Thymus (tissue), 11 donors: ENCODE data around the gene HELLS. TPM values are rescaled to one million over a fixed set of nuclear protein-coding genes. Genes with fewer than 3 reads are reported as not detected.

Experiments
- DNase-seq, 9 donors: peaks; one replicate each; pipeline ENCODE4 v3.0.0-alpha.2; 2013; ENCODE audit warnings: low spot score in 9 of 9, low read depth in 6 of 9, missing footprints in 1 of 9
- H3K27ac ChIP-seq, 2 donors: one replicate each; pipeline ENCODE4 v1.5.1; 2013; ENCODE audit warnings: control low read depth in 1 of 2, low read depth in 1 of 2, low read length in 1 of 2, mild to moderate bottlenecking in 1 of 2, moderate library complexity in 1 of 2
- H3K27me3 ChIP-seq, 2 donors: one replicate each; pipeline ENCODE4 v1.5.1; 2013; ENCODE audit warnings: low read length in 1 of 2; ENCODE audit not compliant: control insufficient read depth in 2 of 2, insufficient read depth in 1 of 2
- H3K36me3 ChIP-seq, 2 donors: one replicate each; pipeline ENCODE4 v1.5.1; 2013; ENCODE audit warnings: low read length in 1 of 2, mild to moderate bottlenecking in 1 of 2, moderate library complexity in 1 of 2; ENCODE audit not compliant: control insufficient read depth in 2 of 2, insufficient read depth in 2 of 2
- H3K4me1 ChIP-seq, 2 donors: one replicate each; pipeline ENCODE4 v1.5.1; 2013; ENCODE audit warnings: low read length in 2 of 2; ENCODE audit not compliant: control insufficient read depth in 2 of 2, insufficient read depth in 2 of 2
- H3K4me3 ChIP-seq, 2 donors: one replicate each; pipeline ENCODE4 v1.5.1; 2013; ENCODE audit warnings: low read length in 2 of 2, control low read depth in 1 of 2, mild to moderate bottlenecking in 1 of 2
- H3K9me3 ChIP-seq, 2 donors: one replicate each; pipeline ENCODE4 v1.5.1; 2013; ENCODE audit warnings: low read length in 1 of 2, mild to moderate bottlenecking in 1 of 2; ENCODE audit not compliant: control insufficient read depth in 2 of 2, insufficient read depth in 1 of 2
- WGBS: extraction: QIAGEN DNeasy Blood & Tissue Kit; methylation state at CpG from one replicate; pipeline ENCODE4 v1.1.7; 2013; 5-methylcytosine and 5-hydroxymethylcytosine counted together
- polyA plus RNA-seq: library from polyadenylated mRNA; stranded (reverse); fragments of 200-250 nt; gene quantifications from one replicate; pipeline ENCODE4 v1.2.3, GENCODE V29; 2013
- total RNA-seq: library from RNA; stranded (reverse); fragments of 120-200 nt; gene quantifications from one replicate; pipeline ENCODE4 v1.2.4, GENCODE V29; 2013
- donor health status: healthy.

Gene HELLS
- total and polyA plus RNA-seq, 2 donors: 8.5 to 46.0 TPM

DNA sequence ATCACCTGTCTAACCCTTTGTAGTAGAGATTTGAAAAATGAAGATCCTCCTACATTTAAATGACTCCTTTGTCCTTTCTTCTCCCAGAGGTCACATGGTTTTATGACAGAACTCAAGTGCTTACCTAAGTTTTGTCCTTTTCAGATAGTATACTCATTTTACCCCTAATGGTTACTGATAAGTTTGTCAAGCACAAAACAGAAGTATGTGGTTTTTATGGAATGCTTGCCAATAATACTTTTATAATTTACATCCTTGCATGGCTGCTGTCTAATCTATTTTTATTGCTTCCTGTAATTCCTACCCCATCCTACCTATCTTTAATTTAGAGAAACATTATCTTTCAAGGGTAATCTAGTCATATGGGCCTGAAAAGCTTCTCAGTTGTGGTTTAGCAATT, 37.5 kb downstream of the HELLS start:
- DNase-seq: no peak
- no peaks in the 10 kb centered on the region for H3K27me3 ChIP-seq
- H3K9me3 ChIP-seq: no peaks in the 10 kb centered on the region
- no peak overlapping the region for H3K27ac ChIP-seq
- peaks cover 7 to 12% of the 10 kb centered on the region in 2 donors for H3K36me3 ChIP-seq
- H3K4me3 ChIP-seq: no peak overlapping the region
- H3K4me1 ChIP-seq: no peaks in the 10 kb centered on the region

GRCh38 chr10:94591461-94592205, 46.0 kb downstream of the HELLS start:
- Histone ChIP-seq H3K27me3 (no peaks in the 10 kb centered on the region), H3K9me3 (no peaks in the 10 kb centered on the region)

DNA sequence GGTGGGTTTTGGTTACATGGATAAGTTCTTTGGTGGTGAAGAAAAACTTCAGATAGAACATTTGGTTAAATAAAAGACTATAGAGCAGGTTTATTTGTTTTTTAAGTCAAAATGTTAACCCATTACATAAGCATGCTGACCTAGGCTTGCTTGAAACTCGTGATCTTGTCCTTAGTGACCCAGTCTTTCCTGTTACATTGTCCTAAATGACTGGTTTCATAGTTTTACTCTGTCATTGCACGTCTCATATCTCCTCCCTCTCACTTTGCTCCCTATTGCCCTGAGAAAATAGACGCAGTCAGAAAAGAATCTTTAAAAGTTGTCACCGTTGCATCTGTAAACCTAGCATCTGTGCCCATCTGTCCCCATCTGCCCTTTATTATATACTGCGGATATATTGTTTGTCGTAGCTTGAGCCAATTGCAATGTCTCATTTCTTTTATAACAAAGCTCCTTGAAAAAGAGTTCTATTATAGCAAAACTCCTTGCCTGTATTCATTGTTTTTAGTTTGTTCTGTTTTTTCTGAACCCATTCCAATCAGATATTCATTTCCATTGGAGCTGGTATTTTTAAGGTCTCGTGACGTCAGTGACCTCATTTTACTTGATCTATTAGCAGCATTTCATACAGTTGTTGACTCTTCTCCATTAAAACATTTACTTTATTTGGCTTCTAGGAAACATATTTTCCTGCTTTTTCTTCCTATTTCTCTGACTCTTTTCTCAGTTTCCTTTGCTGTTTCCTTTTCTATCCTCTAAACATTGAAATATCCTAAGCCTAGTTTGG, 57.3 kb downstream of the HELLS start:
- H3K4me3 ChIP-seq: no peak overlapping the region
- H3K27ac ChIP-seq: no peak overlapping the region
- peaks cover 6 to 30% of the 10 kb centered on the region in 2 donors for H3K36me3 ChIP-seq
- whole genome bisulfite sequencing: 98% methylated on average over 8 of the region's 8 CpGs
- no peak for DNase-seq
- no peaks in the 10 kb centered on the region for H3K4me1 ChIP-seq
- H3K9me3 ChIP-seq: no peaks in the 10 kb centered on the region
- no peaks in the 10 kb centered on the region for H3K27me3 ChIP-seq

More at GRCh38 chr10:94591461-94592205, 46.0 kb downstream of the HELLS start:
- Histone ChIP-seq H3K27ac (no peak overlapping the region), H3K4me3 (no peak overlapping the region), H3K4me1 (no peaks in the 10 kb centered on the region), H3K36me3 (peaks cover 7 to 44% of the 10 kb centered on the region in 2 donors)
- DNase-seq: no peak
- WGBS: 93% methylated on average over 1 of the region's 1 CpG

DNA sequence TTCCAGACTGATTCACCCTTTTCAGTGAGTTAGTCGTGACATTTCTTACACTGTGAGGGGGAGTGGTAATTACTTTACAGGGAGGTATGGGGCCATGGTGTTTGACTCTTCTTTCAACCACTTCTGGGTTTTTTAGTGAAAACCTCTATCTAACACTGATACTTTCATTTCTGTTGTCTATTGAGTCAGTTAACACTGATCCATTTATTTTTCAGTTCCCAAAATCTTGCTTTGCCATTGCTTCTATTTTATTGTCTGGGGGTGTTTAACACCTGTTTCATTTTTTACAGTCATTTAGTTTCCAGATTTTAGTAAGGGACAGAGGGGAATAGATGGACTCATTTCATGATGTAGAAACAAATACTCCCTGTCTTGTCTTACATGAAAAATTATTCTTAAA, 61.5 kb downstream of the HELLS start:
- no peak for DNase-seq
- H3K36me3 ChIP-seq: peaks cover 3 to 23% of the 10 kb centered on the region in 2 donors
- H3K27ac ChIP-seq: no peak overlapping the region
- H3K4me3 ChIP-seq: no peak overlapping the region
- no peaks in the 10 kb centered on the region for H3K27me3 ChIP-seq
- no peaks in the 10 kb centered on the region for H3K4me1 ChIP-seq
- H3K9me3 ChIP-seq: no peaks in the 10 kb centered on the region
- 92% methylated on average over 1 of the region's 1 CpG for WGBS

GRCh38 chr10:94608559-94608958, 63.0 kb downstream of the HELLS start:
- H3K27me3 ChIP-seq: no peaks in the 10 kb centered on the region
- H3K9me3 ChIP-seq: no peaks in the 10 kb centered on the region
- no peak for DNase-seq
- H3K4me1 ChIP-seq: no peaks in the 10 kb centered on the region
- WGBS: 96% methylated on average over 4 of the region's 4 CpGs
- no peak overlapping the region for H3K4me3 ChIP-seq
- H3K27ac ChIP-seq: no peak overlapping the region
- H3K36me3 ChIP-seq: peaks cover 3 to 12% of the 10 kb centered on the region in 2 donors

DNA sequence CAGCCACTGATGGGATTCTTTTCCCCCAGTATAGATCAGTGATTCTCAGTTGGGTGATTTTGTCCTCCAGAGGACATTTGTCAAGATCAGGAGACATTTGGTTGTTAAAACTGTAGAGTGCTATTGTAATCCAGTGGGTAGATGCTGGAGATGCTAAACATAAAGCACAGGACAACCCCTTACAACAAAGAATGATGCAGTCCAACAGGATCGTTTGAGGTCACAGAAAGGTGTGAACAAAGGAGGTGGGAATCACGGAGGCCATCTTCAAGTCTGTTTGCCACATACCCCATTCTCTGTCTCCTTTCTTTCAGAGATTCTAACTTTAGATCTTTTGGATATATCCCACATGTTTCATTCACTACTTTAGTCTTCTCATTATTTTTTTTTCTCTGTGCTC, 69.0 kb downstream of the HELLS start:
- Histone ChIP-seq H3K36me3 (peaks cover 0 to 8% of the 10 kb centered on the region in 2 donors), H3K9me3 (no peaks in the 10 kb centered on the region), H3K27me3 (no peaks in the 10 kb centered on the region), H3K4me3 (no peak overlapping the region), H3K4me1 (no peaks in the 10 kb centered on the region), H3K27ac (no peak overlapping the region)
- DNase-seq: no peak
- 92% methylated on average over 2 of the region's 2 CpGs for WGBS

- H3K9me3 ChIP-seq: no peaks in the 10 kb centered on the region
- H3K4me3 ChIP-seq: no peak overlapping the region
- no peaks in the 10 kb centered on the region for H3K27me3 ChIP-seq
- H3K27ac ChIP-seq: no peak overlapping the region
- H3K36me3 ChIP-seq: no peaks in the 10 kb centered on the region
- 73% methylated on average over 5 of the region's 5 CpGs for WGBS
- DNase-seq: peak in 1 of 9 donors; percentile 4
- no peaks in the 10 kb centered on the region for H3K4me1 ChIP-seq
Observed at GRCh38 chr10:94617389-94617944, 71.9 kb downstream of the HELLS start.

- 92% methylated on average over 1 of the region's 1 CpG for WGBS
- H3K4me1 ChIP-seq: no peaks in the 10 kb centered on the region
- no peak overlapping the region for H3K27ac ChIP-seq
- H3K9me3 ChIP-seq: no peaks in the 10 kb centered on the region
- DNase-seq: no peak
- H3K4me3 ChIP-seq: no peak overlapping the region
- H3K36me3 ChIP-seq: no peaks in the 10 kb centered on the region
- no peaks in the 10 kb centered on the region for H3K27me3 ChIP-seq
Observed at GRCh38 chr10:94622666-94623205, 77.1 kb downstream of the HELLS start.

GRCh38 chr10:94623572-94623971, 78.0 kb downstream of the HELLS start:
- Histone ChIP-seq H3K4me1 (no peaks in the 10 kb centered on the region), H3K9me3 (no peaks in the 10 kb centered on the region), H3K4me3 (no peak overlapping the region), H3K27ac (no peak overlapping the region), H3K36me3 (no peaks in the 10 kb centered on the region), H3K27me3 (no peaks in the 10 kb centered on the region)
- DNase-seq: no peak
- WGBS: 90% methylated on average over 2 of the region's 2 CpGs
